Left cardiac atrium (tissue), 4 donors: ENCODE measurements around the gene TEDC1. TPM values are rescaled to one million over a fixed set of nuclear protein-coding genes. Genes with fewer than 3 reads are reported as not detected.

Experiments used
- ATAC-seq, 2 donors: fragments of 200-7000 bp; cut with Tn5 transposase; one replicate each; pipeline ENCODE4 v1.9.1; 2020; ENCODE audit warnings: mild to moderate bottlenecking in 2 of 2, moderate library complexity in 2 of 2
- DNase-seq: peaks from one replicate; pipeline ENCODE4 v3.0.0-alpha.2; 2020
- intact Hi-C, 2 donors: fragments of 100-400 bp; cut with DNase I; formaldehyde crosslinking; loops; one replicate each; pipeline versions ENCODE4 v1.14.1 to v1.15.1; 2022 to 2023
- total RNA-seq, 2 donors: library from RNA; stranded (reverse); fragmentation: NEBNext Ultra II Directional; extraction: Animal tissue kit (Norgen Biotek cat#: 25700); gene quantifications; one replicate each; pipeline ENCODE4 v1.2.1, GENCODE V29; 2021
- donor health status: DM: no; HTN: yes; CAD: no.
- donor health status: DM: no; HTN: yes; CAD: no; lungs with severe emphysema.
- donor health status: DM: yes; HTN: yes; CAD: no.
- donor health status: Dilated cardiomyopathy.

Gene TEDC1
- total RNA-seq, 2 donors from 2014 or later: 5.1 to 5.9 TPM

DNA sequence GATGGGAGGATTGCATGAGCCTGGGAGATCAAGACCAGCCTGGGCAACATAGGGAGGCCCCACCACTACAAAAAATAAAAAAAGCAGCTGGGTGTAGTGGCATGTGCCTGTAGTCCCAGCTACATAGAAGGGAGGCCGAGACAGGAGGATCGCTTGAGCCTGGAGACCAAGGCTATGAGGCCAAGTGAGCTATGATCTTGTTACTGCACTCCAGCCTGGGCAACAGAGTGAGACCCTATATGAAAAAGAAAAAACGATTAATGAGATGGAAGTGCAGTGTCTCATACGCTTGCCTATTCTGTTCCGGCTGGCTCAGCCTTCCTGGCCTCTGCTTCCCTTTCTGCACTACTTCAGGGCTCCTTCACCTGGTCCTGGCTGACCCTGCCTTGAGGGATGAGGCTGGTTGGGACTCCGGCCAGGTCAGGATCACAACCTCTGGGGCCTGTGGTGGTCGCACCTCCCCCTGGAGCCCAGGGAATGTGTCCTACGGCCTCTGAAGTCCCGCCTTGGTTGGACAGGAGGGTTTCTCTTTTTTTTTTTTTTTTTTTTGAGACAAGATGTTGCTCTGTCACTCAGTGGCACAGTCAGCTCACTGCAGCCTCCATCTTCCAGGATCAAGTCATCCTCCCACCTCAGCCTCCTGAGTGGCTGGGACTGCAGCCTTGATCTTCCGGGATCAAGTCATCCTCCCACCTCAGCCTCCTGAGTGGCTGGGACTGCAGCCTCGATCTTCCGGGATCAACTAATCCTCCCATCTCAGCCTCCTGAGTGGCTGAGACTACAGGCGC, 10.7 kb downstream of the TEDC1 start:
- intact Hi-C loops: no loop called here
- no peak for ATAC-seq
- no peak for DNase-seq

GRCh38 chr14:105502446-105503295, 11.6 kb downstream of the TEDC1 start:
- no peak for ATAC-seq
- intact Hi-C loops: no loop called here
- no peak for DNase-seq

- intact Hi-C loops: no loop called here
- DNase-seq (no peak), ATAC-seq (no peak)
These were observed 12.2 kb downstream of the TEDC1 start for GRCh38 chr14:105503296-105503640.

DNA sequence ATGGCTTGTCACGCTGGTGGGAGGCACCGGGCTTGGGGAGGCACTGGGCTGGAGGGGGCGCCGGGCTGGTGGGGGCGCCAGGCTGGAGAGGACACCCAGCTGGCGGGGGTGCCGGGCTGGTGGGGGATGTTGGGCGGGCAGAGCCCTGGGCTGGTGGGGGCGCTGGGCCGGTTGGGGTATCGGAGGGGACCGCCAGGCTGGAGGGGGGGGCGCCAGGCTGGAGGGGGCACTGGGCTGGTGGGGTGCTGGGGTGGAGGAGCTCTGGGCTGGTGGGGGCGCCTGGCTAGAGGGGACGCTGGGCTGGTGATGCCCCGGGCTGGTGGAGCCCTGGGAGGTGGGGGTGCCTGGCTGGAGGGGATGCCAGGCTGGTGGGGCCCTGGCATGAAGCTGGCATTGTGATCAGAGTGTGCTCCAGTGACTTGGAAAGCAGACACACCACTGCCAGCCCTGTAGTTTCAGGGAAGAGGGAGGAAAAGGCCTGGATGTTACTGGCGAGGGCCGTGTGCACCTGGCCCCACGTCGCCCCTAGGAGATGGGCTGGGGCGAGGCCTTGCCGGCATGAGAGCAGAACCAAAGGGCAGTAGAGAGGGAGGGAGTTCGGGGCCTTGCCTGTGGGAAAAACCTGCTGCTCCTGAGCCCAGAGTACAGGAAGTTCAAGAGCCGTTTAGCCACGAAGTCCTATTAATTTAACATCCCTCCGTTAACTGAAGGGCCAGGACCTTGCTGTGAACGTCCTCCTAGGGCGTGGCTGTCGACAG, 13.1 kb downstream of the TEDC1 start:
- intact Hi-C loops: no loop called here
- DNase-seq (no peak), ATAC-seq (no peak)

DNA sequence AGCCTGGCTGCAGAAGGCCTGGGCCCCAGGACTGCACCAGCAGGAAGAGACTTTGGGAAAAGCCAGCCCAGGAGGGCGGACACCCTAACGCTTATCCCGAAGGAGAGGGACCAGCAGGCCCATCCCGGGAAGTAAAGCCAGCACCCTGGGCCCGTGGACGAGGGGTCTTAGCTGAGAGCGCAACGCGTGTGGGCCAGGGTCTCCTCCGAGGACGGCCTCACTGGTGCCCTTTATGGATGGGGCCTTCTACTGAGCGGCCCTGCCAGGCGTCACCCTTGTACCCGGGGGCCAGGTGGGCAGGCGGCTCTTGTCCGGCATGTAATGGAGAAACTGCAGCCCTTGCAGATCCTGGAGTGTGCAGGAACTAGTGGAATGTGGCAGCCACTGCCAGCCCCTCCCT, 14.1 kb downstream of the TEDC1 start:
- intact Hi-C loops: no loop called here
- DNase-seq (no peak), ATAC-seq (no peak)

GRCh38 chr14:105507247-105507646, 16.2 kb downstream of the TEDC1 start:
- DNase-seq (no peak), ATAC-seq (no peak)
- intact Hi-C loops: no loop called here

- DNase-seq: no peak
- ATAC-seq: no peak
- intact Hi-C loops: no loop called here
These were observed 17.0 kb downstream of the TEDC1 start for GRCh38 chr14:105508069-105508468.

GRCh38 chr14:105508601-105509000, 17.6 kb downstream of the TEDC1 start:
- intact Hi-C loops: no loop called here
- DNase-seq (no peak), ATAC-seq (no peak)

DNA sequence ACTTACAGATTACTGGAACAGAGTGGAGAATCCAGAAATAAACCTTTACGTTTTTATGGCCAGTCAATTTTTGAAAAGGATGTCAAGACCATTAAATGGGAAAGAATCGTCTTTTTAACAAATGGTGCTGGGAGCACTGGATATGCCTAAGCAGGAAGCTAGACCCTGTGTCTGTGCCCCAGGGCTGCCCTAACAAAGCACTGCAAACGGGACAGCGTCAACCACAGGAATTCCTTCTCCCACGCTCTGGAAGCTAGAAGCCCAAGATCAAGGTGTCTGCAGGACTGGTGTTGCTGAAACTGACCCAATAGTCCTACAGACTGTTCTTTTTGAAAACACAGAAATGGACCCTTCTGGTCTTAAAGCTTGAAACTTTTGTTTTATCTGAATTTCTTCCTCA, 26.1 kb downstream of the TEDC1 start:
- ATAC-seq: no peak
- intact Hi-C loops: no loop called here
- no peak for DNase-seq

- ATAC-seq: no peak
- intact Hi-C loops: loop anchor here in 1 of 2 donors (10.0 kb wide), 1 partner anchor 315 kb away; no protein-coding TSS in a partner anchor
- no peak for DNase-seq
These were observed 29.1 kb downstream of the TEDC1 start for GRCh38 chr14:105519946-105520698.

GRCh38 chr14:105525326-105525725, 34.3 kb downstream of the TEDC1 start:
- ATAC-seq (no peak), DNase-seq (no peak)
- intact Hi-C loops: loop anchor here in 1 of 2 donors (10.0 kb wide), 1 partner anchor 321 kb away; no protein-coding TSS in a partner anchor

- ATAC-seq (peak; percentile 6 to 24), DNase-seq (no peak)
- intact Hi-C loops: loop anchor here in 1 of 2 donors (10.0 kb wide), 1 partner anchor 321 kb away; no protein-coding TSS in a partner anchor
These were observed 35.1 kb downstream of the TEDC1 start, which contains the start of gene TMEM121 for GRCh38 chr14:105525861-105526775. Gene TMEM121 (plus strand): TSS chr14:105526583. CDS start chr14:105528835, 2,252 bp downstream.

- DNase-seq (no peak), ATAC-seq (peak; percentile 5 to 8)
- intact Hi-C loops: loop anchor here in 1 of 2 donors (10.0 kb wide), 1 partner anchor 322 kb away; no protein-coding TSS in a partner anchor
These were observed 35.8 kb downstream of the TEDC1 start for GRCh38 chr14:105526776-105527380.

GRCh38 chr14:105527381-105527825, 36.4 kb downstream of the TEDC1 start:
- ATAC-seq: no peak
- DNase-seq: no peak
- intact Hi-C loops: loop anchor here in 1 of 2 donors (10.0 kb wide), 1 partner anchor 323 kb away; no protein-coding TSS in a partner anchor

GRCh38 chr14:105527826-105528585, 37.0 kb downstream of the TEDC1 start:
- DNase-seq (peak; percentile 84), ATAC-seq (peak; percentile 78 to 79)
- intact Hi-C loops: loop anchor here (2.0 to 10.0 kb wide), 2 partner anchors 157 to 323 kb away; no protein-coding TSS in a partner anchor
